GM18505 (cell line): ENCODE data around the gene HSCB.

Source experiments
- ATAC-seq: cut with Tn5 transposase; IDR thresholded peaks from one replicate; pipeline ENCODE4 v1.9.1; 2021; ENCODE audit not compliant: unreplicated experiment
- POLR2A ChIP-seq: IDR thresholded peaks from 4 replicates; pipeline ENCODE4 v1.6.1; 2011; ENCODE audit warnings: borderline replicate concordance; ENCODE audit not compliant: insufficient read depth, insufficient read length; ENCODE audit errors: extremely low read depth

HSCB gene

DNA sequence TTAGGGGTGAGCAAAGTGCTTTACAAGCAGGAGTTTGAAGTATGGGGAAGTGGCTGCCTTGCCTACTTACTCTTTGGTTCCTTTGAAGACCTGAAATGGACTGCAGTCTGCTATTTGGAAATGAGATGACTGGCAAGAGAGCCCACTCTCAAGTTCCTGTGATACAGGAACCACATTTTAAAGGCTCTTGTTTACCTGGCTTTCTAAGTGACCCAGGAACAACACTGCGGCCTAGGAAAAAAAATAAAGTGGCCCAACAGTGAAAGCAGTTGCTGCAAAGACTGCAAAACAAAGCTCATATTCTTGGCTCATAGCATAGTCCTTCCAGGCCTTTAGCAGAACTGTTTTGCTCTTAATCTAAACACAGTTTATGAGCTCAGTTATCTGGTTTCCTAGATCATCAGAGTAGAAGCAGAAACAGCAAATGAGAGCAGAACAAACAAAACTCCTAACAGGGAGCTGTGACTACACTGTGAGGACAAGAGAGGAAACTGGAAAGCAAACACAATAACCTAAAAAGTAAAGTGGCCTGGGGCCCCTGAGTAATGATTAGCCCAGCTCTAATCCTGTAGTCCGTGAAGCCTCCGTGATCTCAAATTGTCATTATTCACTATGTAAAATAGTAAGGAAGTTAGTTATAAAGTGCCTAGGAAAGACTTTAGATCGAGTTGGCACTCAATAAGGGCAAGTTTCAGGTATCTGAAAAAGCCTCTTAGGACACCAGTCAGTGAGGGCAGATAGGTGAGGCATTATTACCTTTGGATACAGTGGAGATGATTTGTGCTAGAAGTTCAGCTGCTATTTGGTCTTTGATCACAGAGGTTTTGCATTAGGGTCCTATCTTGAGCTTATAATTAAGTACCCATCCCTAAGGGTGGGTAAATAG is 42.2 kb downstream of the HSCB start:
- no peak for TF ChIP-seq POLR2A
- ATAC-seq = no peak

DNA sequence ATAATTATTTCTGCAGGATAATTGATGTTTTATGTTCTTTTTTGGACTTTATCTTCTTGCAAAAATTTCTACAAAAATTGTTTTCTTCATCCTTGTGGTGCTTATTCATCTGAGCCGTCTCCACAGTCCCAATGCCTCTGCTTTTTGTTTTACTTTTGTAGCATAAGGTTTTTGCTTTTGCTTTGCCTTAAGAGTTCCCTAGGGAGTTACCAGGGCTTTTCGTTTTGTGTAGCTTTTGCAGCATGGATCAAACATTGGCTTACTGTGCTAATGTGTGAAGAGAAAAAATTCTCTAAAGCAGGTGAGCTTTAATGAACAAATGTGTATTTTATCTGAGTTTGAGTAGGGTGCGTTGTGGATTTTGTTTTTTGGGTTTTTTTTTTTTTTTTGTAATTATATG is 46.8 kb downstream of the HSCB start:
- ATAC-seq = no peak
- TF ChIP-seq POLR2A = no peak

DNA sequence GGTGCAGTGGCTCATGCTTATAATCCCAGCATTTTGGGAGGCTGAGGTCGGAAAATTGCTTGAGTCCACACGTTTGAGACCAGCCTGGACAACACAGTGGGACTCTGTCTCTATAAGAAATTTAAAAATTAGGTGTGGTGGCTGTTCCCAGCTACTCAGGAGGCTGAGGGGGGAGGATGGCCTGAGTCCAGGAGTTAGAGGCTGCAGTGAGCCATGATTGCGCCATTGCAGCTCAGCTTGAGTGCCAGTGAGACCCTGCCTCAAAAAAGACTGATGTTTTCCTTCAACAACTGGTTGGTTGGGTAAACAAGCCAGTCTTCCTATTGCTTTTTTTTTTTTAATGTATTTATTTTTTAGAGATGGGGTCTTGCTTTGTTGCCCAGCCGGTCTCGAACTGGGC is 49.3 kb downstream of the HSCB start:
- ATAC-seq = no peak
- no peak for TF ChIP-seq POLR2A

DNA sequence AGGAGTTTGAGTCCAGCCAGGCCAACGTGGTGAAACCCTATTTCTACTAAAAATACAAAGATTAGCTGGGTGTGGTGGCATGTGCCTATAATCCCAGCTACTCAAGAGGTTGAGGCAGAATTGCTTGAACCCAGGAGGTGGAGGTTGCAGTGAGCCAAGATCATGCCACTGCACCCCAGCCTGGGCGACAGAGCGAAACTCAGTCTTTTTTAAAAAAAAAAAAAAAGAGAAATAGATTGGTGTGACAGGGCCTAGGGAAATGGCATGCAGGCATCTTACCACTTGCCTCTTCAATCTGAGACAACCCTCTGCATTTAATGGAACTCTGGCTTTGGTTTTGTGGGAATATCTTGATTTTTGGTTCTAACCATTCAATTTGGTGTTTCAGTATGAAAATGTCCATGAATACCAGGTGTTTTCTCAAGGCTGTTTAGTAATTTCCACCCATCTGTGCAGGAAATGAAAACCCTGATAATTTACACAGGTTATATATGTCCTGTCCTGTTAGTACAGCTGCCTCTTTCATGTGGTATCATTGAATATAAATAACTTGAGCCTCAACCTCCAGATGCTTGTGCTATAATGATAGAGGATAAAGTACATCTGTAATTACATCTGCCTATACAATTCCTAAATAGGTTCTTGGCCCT is 50.1 kb downstream of the HSCB start:
- peak; percentile 49 for ATAC-seq
- no peak for TF ChIP-seq POLR2A

DNA sequence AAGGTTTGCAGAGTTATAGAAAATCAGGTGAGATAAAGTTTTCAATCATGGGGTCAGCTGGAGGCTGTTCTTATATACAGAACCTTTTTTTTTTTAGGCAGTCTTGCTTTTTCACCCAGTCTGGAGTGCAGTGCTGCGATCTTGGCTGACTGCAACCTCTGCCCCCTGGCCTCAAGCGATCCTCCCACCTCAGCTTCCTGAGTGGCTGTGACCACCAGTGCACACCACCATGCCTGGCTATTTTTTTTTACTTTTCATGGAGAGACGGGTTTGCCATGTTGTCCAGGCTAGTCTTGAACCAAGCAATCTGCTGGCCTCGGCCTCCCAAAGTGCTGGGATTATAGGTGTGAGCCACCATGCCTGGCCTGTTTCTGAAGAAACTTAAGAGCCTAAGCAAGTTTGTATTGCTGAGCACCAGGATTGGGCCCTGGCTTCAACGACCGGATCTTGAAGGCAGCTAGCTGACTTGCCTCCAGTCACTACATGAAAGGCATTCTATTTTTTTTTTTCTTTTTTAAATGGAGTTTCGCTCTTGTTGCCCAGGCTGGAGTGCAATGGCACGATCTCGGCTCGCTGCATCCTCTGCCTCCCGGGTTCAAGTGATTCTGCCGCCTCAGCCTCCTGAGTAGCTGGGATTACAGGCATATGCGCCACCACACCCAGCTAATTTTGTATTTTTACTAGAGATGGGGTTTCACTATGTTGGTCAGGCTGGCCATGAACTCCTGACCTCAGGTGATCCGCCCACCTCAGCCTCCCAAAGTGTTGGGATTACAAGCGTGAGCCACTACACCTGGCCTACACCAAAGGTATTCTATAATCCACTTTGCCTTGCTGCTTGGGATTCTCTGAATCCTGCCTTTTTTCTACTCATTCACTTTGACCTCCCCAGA is 50.9 kb downstream of the HSCB start:
- ATAC-seq = peak; percentile 37

DNA sequence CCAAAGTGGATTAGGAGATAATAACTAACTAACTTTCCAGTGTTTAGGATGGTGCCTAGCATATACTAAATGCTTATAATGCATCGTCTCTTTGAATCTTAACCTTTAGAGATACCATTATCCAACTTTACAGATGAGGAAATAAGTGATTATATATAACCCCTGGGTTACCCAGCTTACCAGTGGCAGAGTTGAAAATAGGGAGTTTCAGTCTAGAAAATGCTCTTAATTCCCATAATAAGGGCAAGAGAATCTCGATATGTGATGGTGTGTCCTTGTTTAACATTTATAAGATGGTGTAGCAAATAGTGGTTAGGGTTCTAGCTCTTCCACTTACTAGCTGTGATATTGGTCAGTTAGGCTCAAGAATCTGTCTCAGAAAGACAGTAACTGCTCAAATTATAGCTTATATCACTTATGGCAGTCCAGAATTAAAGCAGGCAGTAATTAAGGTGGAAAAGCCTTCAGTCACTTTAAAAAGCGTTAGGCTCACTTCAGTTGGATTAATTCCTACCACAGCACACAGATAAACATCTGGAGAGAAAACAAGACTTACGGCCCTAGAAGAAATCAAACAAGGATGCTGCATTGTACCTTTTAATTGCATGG is 52.2 kb downstream of the HSCB start:
- ATAC-seq = no peak
- TF ChIP-seq POLR2A = no peak

More for the DNA sequence above, 50.9 kb downstream of the HSCB start:
- no peak for TF ChIP-seq POLR2A

DNA sequence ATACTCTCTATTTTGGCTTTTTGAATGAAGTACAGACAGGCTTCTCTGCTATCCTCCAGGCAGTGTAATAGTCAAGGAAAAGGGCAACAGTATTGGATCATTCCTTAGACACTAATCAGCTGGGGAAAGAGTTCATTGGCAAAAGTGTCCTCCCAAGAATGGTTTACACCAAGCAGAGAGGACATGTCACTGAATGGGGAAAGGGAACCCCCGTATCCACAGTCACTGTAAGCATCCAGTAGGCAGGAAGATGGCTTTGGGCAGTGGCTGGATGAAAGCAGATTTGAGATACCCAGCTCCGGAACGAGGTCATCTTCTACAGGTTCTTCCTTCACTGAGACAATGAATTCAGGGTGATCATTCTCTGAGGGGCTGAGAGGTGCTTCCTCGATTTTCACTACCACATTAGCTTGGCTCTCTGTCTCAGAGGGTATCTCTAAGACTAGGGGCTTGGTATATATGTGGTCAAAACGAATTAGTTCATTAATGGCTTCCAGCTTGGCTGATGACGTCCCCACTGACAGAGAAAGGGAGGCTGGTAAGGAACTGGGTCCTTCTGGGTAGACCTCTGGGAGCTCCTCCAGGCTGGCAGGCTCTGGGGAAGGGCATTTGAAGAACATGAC is 53.3 kb downstream of the HSCB start:
- no peak for TF ChIP-seq POLR2A
- ATAC-seq = no peak

DNA sequence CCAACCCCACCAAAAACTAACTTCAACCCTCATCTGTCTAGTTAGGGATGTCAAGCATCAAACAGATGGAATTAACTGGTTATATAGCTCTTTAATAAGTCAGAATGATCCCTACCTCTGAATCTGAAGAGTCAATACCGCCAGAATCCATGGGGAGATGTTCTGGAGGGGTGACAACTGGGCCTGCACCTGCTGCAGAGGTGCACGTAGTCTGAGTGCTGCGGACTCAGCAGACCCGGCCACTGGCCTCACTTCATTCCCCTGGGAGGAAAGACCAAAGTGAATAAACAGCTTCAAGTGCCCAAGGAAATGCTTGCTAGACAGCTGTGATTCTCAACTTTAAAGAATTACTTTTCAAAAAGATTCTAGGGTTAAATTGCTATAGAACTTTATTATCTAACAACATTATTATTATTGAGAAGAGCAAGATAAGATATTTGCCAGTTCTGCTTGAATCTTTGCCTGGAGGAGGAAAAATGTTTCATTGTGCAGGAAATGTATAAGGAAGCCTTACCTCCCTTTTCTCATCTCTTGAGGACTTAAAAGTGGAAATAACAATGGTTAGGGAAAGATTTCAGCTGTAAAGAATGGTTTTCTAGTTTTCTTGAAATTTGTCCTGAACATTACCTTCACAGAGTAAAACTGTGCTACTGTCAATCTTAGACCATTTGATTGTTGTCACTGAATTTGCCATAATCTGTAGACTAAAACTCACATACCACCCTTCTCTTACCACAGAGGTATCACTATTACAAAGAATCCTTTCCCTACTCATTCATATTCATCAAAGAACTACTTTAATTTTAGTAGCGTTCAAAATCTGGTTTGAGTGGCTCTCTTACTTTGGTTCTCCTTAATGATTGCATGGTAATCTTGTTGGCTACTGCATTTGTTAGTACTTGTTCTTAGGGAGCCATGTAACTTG is 54.4 kb downstream of the HSCB start:
- peak; percentile 41 for TF ChIP-seq POLR2A
- no peak for ATAC-seq

DNA sequence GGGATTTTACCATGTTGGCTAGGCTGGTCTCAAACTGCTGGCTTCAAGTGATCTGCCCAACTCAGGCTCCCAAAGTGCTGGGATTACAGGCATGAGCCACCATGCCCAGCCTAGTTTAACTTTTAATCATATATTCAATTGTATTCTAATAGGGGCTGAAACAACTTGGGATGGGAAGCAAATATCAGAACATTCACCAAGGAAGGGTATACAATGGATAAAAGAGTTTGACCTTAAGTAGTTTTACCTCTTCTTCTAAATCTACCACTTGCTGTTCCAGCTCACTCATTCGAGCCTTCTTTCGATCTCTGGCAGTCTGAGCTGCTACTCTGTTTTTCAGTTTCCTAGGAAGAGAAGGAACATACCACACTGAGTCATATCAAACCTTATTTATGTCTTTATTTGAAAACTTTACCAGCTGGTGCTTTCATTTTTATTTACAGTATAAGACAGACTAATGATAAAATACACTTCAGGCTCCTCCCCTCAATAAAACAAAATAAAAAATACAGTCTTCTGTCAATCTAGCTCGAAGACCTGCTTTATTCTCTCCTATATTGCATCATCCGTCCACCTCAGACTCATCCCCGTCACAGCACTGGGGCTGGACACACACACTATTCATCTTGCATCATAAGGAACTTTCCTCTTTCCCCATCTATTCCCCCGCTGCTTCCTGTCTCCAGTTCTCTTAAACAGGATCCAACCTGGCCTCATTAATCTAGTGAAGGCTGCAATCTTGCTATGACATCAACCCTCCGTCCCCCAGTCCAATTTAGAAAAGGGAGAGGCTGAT is 57.2 kb downstream of the HSCB start:
- no peak for ATAC-seq
- TF ChIP-seq POLR2A = peak; percentile 58

DNA sequence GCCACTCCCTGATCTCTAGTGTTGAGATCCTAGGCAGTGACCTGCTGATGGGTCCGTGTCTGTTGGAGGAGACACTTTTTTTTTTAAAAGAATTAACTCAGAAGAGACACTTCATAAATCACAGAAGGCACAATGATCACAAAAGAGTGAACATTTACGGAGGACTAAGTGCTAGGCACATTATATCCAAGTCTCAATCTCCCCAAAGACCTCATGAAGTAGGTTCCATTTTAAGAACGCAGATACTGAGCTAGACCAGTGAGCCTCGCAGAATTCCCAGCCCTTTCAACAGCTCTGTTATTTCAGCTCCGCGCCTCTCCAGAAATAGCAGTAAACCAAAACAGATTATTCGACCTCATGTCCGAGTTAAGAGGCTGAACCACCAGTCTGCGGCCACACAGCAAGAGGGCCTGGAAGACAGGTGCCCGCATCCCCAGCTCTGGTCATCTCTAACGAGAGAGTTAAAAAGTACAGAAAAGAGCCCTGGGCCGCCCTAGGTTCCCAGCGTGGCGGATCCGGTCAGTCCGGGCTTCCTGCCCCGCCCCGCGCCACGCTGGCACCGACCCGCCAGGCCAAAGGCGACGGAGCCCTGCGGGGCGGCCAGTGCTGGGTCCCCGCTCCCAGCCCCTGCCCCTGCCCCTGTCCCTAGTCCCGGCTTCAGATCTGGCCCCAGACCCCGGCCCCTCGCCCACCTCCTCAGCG is 57.9 kb downstream of the HSCB start:
- peak; percentile 34 for ATAC-seq
- TF ChIP-seq POLR2A = peak; percentile 3
